ENCODE results near the gene NDUFA9.

The NDUFA9 gene

DNA sequence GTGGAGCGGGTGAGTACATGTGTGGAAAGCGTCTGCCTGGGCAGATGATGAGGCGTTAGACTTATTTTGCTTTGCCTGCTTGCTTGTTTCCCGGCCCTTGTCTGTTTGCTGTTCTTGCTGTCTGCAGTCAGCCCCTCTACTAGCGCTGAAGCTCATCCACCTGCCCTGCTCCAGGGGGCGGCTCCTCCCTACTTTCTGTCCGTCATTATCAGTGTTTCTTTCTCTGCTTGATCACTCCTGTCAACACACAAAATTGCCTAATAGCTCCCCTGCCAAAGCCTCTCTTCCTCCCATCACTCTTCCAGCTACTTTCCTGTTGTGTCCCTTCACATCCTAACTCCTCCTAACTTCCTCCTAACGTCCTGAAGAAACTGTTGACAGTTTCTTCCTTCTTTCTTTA lies 36.4 kb downstream of the NDUFA9 start:
- DNase-seq (ENCODE audit: insufficient read length, low spot score) (no peak), FAIRE-seq (no peak)

DNA sequence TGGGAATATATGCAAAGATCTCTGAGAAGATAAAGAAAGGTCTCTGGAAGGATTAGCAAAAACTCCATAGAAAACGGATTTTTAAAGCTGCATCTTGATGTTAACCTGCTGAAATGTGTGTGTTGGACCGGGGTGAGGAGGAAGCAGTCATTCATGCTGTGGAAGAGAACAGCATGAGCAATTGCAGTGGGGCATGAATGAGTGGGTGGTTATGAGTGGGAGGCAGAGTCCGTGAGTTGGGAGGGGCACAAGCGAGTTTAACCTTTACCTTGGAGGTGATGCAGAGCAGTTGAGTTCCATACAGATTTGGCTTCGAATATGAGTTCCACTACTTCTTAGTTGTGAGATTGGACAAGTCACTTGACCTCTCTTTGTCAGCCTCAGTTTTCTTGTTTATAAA lies 41.8 kb downstream of the NDUFA9 start:
- DNase-seq (ENCODE audit: insufficient read length, low spot score) (no peak), FAIRE-seq (no peak)
